Measurements from ENCODE around the gene SLC17A7.

SLC17A7 gene

DNA sequence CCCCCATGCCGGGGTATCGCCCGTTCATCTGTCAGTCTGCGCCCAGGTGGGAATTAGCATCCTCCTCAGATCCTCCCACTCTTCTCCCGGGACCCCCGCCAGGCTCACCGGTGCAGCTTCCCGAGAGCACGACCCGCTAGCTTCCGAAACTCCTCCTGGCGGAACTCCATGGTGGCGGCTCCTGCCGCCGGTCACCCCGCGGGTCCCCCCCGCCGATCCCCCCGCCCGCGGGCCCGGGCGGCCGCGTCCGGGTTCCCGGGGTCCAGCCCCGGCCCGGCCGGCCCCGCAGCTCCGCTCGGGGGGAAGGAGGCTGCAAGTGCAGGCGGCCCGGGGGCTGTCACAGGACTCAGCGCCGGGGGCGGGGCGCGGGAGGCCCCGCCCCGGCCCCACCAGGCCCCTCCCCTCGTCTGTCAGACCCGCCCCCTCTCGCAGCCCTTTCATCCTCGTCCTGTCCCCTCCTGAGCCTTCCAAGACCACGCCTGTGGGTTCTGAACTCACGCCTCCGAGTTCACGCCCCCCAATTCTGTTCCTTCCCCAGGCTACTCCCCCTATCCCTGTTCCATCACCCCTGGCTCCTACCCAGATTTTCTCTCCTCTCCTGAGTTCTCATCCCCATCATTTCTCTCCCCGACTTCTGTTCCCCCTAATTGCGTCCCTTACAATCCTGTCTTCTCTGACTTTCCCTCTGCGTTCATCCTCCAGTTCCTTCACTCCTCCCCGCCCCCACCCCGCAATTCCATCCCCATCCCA lies at the start of gene SLC17A7:
TSS of gene SLC17A7 (minus strand) at position 318 of the 750 bp plus-strand sequence. CDS start at position 170, 148 bp downstream.
- Mint-ChIP-seq H3K36me3 (no peaks in the 10 kb centered on the region), H3K4me3 (peak within 1 kb of the TSS; percentile 83), H3K27me3 (peaks cover 46% of the 10 kb centered on the region), H3K27ac (peak within 1 kb of the TSS; percentile 57), H3K9me3 (no peaks in the 10 kb centered on the region), H3K4me1 (peaks cover 33% of the 10 kb centered on the region)

DNA sequence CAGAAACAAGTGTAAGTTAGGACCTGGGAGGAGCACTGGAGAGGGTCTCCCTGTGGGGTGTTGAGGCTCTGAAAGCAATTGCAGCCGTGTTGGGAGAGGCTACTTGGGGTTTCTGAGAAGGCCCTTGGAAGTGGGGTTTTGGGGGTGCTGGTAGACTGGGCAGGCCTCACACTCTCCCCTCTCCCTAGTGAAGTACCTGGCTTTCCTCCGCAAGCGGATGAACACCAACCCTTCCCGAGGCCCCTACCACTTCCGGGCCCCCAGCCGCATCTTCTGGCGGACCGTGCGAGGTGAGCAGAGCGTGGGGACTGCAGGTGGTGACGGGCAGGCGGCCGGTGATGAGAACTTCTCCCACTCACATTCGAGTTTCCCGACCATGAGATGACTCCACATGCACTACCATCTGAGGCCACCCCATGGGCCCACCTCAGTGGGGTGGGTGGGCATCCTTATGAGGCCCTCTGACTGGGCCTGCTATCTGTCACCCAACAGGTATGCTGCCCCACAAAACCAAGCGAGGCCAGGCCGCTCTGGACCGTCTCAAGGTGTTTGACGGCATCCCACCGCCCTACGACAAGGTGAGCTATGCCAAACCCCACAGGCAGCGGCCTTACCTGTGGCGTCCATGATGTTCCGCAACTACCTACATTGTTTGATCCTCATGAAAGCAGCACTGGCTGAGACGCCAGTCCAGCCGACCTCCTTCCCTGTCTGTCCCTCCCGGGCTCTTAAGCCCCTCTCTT lies 49.1 kb upstream of the SLC17A7 start:
- H3K27me3 Mint-ChIP-seq = no peaks in the 10 kb centered on the region
- H3K27ac Mint-ChIP-seq = peak overlapping the region; percentile 99
- H3K4me1 Mint-ChIP-seq = peaks cover 40% of the 10 kb centered on the region
- H3K36me3 Mint-ChIP-seq = peaks cover 41% of the 10 kb centered on the region
- H3K9me3 Mint-ChIP-seq = no peaks in the 10 kb centered on the region
- peak overlapping the region; percentile 94 for H3K4me3 Mint-ChIP-seq

DNA sequence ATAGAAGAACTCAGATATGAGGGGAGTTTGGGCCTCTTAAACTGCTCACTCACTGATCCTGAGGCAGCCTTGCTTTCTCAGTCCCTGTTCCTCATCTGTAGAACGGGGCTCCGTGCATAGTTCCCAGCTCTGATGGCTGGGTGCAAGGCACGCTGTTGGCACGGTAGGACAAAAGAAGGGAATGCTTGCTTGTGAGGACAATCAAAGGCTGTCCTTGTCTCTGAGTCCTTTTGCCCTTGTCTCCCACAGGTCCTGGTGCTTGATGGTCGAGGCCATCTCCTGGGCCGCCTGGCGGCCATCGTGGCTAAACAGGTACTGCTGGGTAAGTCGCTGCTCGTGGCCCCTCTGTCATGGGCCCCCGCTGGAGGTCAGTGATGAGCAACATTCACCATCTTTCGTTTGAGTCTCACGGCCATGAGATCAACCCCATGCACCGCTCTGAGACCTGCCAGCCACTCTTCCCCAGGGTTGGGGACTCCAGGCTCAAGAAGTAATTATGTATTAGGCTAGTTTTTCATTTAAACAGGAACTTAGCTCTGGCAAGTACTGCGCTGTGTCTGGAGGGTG lies 48.4 kb upstream of the SLC17A7 start:
- Mint-ChIP-seq H3K4me3 (peak overlapping the region; percentile 94), H3K27ac (peak overlapping the region; percentile 99)

DNA sequence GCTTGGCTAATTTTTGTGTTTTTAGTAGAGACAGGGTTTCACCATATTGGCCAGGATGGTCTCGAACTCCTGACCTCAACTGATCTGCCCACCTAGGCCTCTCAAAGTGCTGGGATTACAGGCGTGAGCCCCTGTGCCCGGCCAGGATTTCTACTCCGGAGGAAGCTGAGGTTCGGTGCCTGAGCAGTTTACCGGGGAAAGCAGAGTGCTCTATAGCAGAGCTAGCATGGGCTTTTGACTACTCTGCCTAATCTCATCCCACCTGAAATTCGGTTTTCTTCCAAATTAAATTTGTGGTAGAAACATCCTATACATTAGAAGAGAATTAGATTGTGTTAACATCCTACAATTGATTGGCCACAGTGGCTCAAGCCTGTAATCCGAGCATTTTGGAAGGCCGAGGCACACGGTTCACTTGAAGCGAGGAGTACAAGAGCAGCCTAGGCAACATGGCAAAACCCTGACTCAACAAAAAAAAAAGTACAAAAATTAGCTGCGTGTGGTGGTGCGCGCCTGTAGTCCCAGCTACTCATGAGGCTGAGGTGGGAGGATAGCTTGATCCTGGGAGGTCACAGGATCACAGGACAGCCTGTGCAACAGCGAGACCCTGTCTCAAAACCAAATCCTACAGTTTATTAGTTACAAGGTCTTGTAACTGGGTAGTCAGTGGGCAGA lies 47.7 kb upstream of the SLC17A7 start:
- Mint-ChIP-seq H3K27me3 (no peaks in the 10 kb centered on the region), H3K36me3 (peaks cover 41% of the 10 kb centered on the region), H3K4me3 (peak overlapping the region; percentile 94), H3K27ac (peak overlapping the region; percentile 99), H3K9me3 (no peaks in the 10 kb centered on the region), H3K4me1 (peaks cover 35% of the 10 kb centered on the region)

More for the DNA sequence above, 48.4 kb upstream of the SLC17A7 start:
- H3K36me3 Mint-ChIP-seq = peaks cover 41% of the 10 kb centered on the region
- H3K4me1 Mint-ChIP-seq = peaks cover 35% of the 10 kb centered on the region
- no peaks in the 10 kb centered on the region for H3K27me3 Mint-ChIP-seq
- no peaks in the 10 kb centered on the region for H3K9me3 Mint-ChIP-seq

DNA sequence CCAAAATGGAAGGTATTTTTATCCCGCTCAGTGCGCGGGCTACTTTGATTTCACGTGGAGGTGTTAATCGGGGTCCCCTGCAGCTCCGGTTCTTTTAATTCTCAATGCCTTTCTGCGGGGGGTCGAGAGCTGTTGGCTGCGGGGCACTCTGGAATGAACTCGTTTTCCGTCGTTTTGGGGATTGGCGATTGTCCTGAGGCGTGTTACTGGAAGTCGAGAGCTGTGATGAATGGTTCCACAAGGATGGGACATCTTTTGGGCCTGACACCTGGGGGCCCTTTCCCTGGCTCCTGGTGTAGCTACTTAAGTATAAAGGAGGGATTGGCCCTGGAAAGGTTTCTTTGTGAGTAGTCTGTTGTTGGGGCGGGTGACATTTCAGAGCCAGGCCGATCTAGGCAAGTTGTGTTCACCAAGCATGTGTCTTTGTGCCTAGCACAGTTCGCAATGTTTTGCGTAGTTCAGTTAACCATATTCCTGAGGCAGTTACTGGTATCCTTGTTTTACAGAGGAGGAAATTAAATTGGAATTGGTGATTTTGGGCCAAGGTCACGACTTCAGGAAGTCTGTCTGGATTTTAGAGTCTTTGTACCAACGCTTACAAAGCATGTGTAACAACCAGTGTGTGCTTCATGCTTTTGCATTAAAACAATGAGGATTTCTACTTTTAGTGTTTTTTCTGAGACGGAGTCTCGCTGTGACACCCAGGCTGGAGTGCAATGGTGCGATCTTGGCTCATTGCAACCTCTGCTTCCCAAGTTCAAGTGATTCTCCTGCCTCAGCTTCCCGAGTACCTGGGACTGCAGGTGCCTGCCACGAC lies 46.9 kb upstream of the SLC17A7 start:
- Mint-ChIP-seq H3K4me3 (peak overlapping the region; percentile 94), H3K27ac (peak overlapping the region; percentile 99), H3K36me3 (peaks cover 41% of the 10 kb centered on the region), H3K4me1 (peaks cover 32% of the 10 kb centered on the region), H3K9me3 (no peaks in the 10 kb centered on the region), H3K27me3 (no peaks in the 10 kb centered on the region)

- H3K36me3 Mint-ChIP-seq = peaks cover 36% of the 10 kb centered on the region
These were observed 46.1 kb upstream of the SLC17A7 start, which contains the start of gene RPL13A for GRCh38 chr19:49487277-49488045. Gene RPL13A (plus strand): TSS chr19:49487608. CDS start chr19:49487630, 22 bp downstream.

GRCh38 chr19:49486710-49487276 lies 45.5 kb upstream of the SLC17A7 start:
- H3K9me3 Mint-ChIP-seq = no peaks in the 10 kb centered on the region
- H3K27ac Mint-ChIP-seq = peak overlapping the region; percentile 99
- H3K36me3 Mint-ChIP-seq = peaks cover 36% of the 10 kb centered on the region
- H3K4me1 Mint-ChIP-seq = peaks cover 21% of the 10 kb centered on the region
- H3K4me3 Mint-ChIP-seq = peak overlapping the region; percentile 94
- no peaks in the 10 kb centered on the region for H3K27me3 Mint-ChIP-seq

More at GRCh38 chr19:49487277-49488045, 46.1 kb upstream of the SLC17A7 start, which contains the start of gene RPL13A:
- H3K4me1 Mint-ChIP-seq = peaks cover 24% of the 10 kb centered on the region
- no peaks in the 10 kb centered on the region for H3K9me3 Mint-ChIP-seq
- peak within 1 kb of the TSS; percentile 99 for H3K27ac Mint-ChIP-seq
- H3K27me3 Mint-ChIP-seq = no peaks in the 10 kb centered on the region
- H3K4me3 Mint-ChIP-seq = peak within 1 kb of the TSS; percentile 94

GRCh38 chr19:49486232-49486631 lies 44.9 kb upstream of the SLC17A7 start:
- Mint-ChIP-seq H3K27ac (peak overlapping the region; percentile 88), H3K9me3 (no peaks in the 10 kb centered on the region), H3K4me1 (peaks cover 23% of the 10 kb centered on the region), H3K4me3 (peak overlapping the region; percentile 26), H3K36me3 (peaks cover 36% of the 10 kb centered on the region), H3K27me3 (no peaks in the 10 kb centered on the region)

DNA sequence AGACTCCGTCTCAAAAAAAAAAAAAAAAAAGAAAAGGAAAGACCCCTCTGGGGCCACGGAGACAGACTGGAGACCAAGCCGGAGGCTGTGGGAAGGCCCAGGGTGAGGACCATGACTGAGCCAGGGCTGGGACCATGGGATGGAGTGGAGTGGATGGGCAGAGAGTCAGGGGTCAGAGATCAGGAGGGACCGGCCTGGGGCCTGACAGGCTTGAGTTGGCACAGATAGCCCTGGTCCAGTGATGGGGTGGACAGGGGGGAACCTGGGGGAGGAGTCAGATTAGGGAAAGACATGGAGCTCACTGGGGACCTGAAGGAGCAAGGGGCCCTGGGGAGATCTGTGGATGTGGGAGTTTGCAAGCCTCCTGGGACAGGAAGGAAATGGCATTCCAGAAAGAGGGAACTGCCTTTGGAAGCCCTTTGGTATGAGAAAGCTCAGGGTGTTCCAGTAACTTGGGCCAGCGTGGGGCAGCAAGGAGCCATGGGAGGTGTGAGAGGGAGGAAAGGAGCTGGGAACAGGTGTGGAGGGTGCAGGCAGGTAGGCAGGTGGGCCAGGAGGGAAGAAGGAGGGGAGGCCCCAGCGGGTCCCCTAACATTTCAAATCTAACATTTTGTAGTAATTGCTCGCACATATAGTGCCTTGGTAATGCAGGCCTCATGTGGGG lies 39.8 kb upstream of the SLC17A7 start:
- Mint-ChIP-seq H3K4me1 (peaks cover 15% of the 10 kb centered on the region), H3K9me3 (no peaks in the 10 kb centered on the region), H3K27me3 (no peaks in the 10 kb centered on the region), H3K4me3 (no peak overlapping the region), H3K27ac (no peak overlapping the region), H3K36me3 (peaks cover 4% of the 10 kb centered on the region)

DNA sequence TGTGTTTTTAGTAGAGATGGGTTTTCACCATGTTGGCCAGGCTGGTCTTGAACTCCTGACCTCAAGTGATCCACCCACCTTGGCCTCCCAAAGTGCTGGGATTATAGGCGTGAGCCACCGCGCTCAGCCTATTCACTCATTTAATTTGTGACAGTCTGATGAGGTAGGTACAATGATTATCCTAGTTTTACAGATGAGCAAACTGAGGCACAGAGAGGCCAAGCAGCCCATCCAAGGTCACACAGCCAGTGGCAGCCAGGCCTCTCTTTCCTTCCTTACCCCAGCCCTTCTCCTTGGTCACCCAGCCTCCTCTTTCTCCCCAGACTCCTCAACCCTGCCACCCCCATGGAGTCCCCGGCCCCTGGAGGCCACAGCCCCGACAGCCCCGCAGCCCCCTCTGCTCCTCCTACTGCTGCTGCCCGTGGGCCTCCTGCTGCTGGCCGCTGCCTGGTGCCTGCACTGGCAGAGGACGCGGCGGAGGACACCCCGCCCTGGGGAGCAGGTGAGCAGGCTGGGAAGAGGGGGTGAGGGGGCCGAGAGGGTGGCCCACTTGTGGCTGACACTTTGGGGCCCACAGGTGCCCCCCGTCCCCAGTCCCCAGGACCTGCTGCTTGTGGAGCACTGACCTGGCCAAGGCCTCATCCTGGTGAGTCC lies 38.8 kb upstream of the SLC17A7 start:
- Mint-ChIP-seq H3K4me1 (peaks cover 25% of the 10 kb centered on the region), H3K27ac (peak overlapping the region; percentile 59), H3K27me3 (no peaks in the 10 kb centered on the region), H3K4me3 (no peak overlapping the region), H3K9me3 (no peaks in the 10 kb centered on the region), H3K36me3 (peaks cover 3% of the 10 kb centered on the region)

DNA sequence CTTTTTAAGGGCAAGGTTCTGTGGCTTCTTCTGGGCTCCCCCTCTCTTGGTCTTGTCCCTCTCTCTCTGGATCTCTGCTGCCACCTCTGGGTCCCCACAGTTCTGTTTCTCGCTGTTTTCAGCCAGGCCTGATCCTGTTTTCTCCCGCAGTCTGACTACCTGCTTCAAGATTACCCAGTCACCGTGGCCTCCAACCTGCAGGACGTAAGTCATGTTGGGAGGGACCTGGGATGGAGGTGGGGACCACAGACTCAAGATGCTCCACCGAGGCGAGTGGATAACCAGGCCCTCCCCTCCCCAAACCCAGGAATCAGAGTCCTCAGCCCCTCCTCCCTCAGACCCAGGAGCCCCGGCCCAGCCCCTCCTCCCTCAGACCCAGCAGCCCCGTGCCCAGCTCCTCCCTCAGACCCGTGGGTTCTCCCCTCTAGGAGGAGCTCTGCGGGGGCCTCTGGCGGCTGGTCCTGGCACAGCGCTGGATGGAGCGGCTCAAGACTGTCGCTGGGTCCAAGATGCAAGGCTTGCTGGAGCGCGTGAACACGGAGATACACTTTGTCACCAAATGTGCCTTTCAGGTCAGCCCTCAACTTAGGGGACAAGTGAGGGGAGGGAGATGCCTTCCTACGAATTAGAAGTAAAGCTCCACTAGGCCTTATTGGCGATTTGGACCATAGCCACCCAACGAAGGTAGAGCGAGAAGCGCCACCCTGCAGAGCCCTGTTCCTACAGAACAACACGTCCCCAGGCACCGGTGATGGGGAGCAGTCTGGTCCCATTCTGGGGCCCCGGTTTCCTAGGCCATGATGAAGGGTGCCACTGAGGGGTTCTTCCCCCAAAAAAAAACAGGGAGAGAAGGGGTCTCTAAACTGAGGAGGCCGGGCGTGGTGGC lies 34.9 kb upstream of the SLC17A7 start:
- peak overlapping the region; percentile 96 for H3K4me3 Mint-ChIP-seq
- H3K4me1 Mint-ChIP-seq = peaks cover 47% of the 10 kb centered on the region
- peaks cover 3% of the 10 kb centered on the region for H3K36me3 Mint-ChIP-seq
- H3K27ac Mint-ChIP-seq = peak overlapping the region; percentile 98
- no peaks in the 10 kb centered on the region for H3K27me3 Mint-ChIP-seq
- H3K9me3 Mint-ChIP-seq = no peaks in the 10 kb centered on the region

GRCh38 chr19:49475191-49475917 lies 34.0 kb upstream of the SLC17A7 start:
- Mint-ChIP-seq H3K4me3 (peak overlapping the region; percentile 96), H3K27ac (peak overlapping the region; percentile 98), H3K36me3 (peaks cover 3% of the 10 kb centered on the region), H3K9me3 (no peaks in the 10 kb centered on the region), H3K27me3 (no peaks in the 10 kb centered on the region), H3K4me1 (peaks cover 51% of the 10 kb centered on the region)
